22Rv1 (cell line): ENCODE results near the gene WFDC13.

Source experiments
- H3K27ac ChIP-seq: fragments of 450-650 bp; 2 replicates; pipeline ENCODE4 v1.5.1; 2017
- CTCF ChIP-seq: fragments of 450-650 bp; IDR thresholded peaks from 2 replicates; pipeline ENCODE4 v1.5.1; 2017; ENCODE audit warnings: mild to moderate bottlenecking
- ZFX ChIP-seq: fragments of 450-650 bp; IDR thresholded peaks from 2 replicates; pipeline ENCODE4 v1.6.1; 2017; ENCODE audit warnings: antibody characterized with exemption, borderline replicate concordance

WFDC13 gene

GRCh38 chr20:45735988-45736387 is 34.1 kb downstream of the WFDC13 start:
- no peak overlapping the region for H3K27ac ChIP-seq
- TF ChIP-seq ZFX, result no peak
- no peak for TF ChIP-seq CTCF

- TF ChIP-seq ZFX, result no peak
- TF ChIP-seq CTCF, result no peak
- H3K27ac ChIP-seq, result no peak overlapping the region
Measured at GRCh38 chr20:45742596-45742995, 40.8 kb downstream of the WFDC13 start.

- H3K27ac ChIP-seq, result no peak overlapping the region
- no peak for TF ChIP-seq ZFX
- TF ChIP-seq CTCF, result no peak
Measured at GRCh38 chr20:45745015-45745414, 43.2 kb downstream of the WFDC13 start.

- no peak overlapping the region for H3K27ac ChIP-seq
- TF ChIP-seq CTCF (no peak), ZFX (no peak)
Measured at GRCh38 chr20:45751721-45752120, 49.9 kb downstream of the WFDC13 start.

GRCh38 chr20:45752746-45753145 is 50.9 kb downstream of the WFDC13 start:
- no peak for TF ChIP-seq ZFX
- no peak for TF ChIP-seq CTCF
- no peak overlapping the region for H3K27ac ChIP-seq

- TF ChIP-seq CTCF, result no peak
- no peak for TF ChIP-seq ZFX
- H3K27ac ChIP-seq, result no peak overlapping the region
Measured at GRCh38 chr20:45758096-45758495, 56.3 kb downstream of the WFDC13 start.
